Keratinocyte (primary cell): Measurements from ENCODE around the gene HIGD2B. TPM values are rescaled to one million over a fixed set of nuclear protein-coding genes. Genes with fewer than 3 reads are reported as not detected.

Source experiments
- DNase-seq: peaks from one replicate; pipeline ENCODE4 v3.0.0-alpha.2; 2011; ENCODE audit warnings: low read depth, missing footprints, low spot score
- FAIRE-seq: peaks from 2 replicates; lab custom pipeline; 2011; peaks lifted over from hg19 to GRCh38; lab: Jason Lieb, UNC
- H2AFZ ChIP-seq: 2 replicates; pipeline ENCODE4 v1.6.0; 2012; ENCODE audit warnings: low read length, control low read depth, inconsistent platforms; ENCODE audit not compliant: control insufficient read depth
- H3K27ac ChIP-seq: 2 replicates; pipeline ENCODE4 v1.5.1; 2011; ENCODE audit warnings: low read length; ENCODE audit not compliant: control insufficient read depth, insufficient read depth
- H3K27me3 ChIP-seq: 3 replicates; pipeline ENCODE4 v1.6.0; 2011; ENCODE audit warnings: low read length; ENCODE audit not compliant: control insufficient read depth, insufficient read depth; ENCODE audit errors: extremely low read depth
- H3K36me3 ChIP-seq, 2 experiments: 2 replicates in 1 of 2; 3 replicates in 1 of 2; pipeline ENCODE4 v1.5.1; 2011; ENCODE audit warnings: low read length in 2 of 2, mild to moderate bottlenecking in 1 of 2; ENCODE audit not compliant: control insufficient read depth in 2 of 2, insufficient read depth in 2 of 2; ENCODE audit errors: extremely low read depth in 1 of 2
- H3K4me1 ChIP-seq: 3 replicates; pipeline ENCODE4 v1.5.1; 2011; ENCODE audit warnings: low read length; ENCODE audit not compliant: control insufficient read depth, insufficient read depth; ENCODE audit errors: extremely low read depth
- H3K4me2 ChIP-seq: 3 replicates; pipeline ENCODE4 v1.6.0; 2011; ENCODE audit warnings: low read depth, low read length; ENCODE audit not compliant: control insufficient read depth, insufficient read depth; ENCODE audit errors: extremely low read depth
- H3K4me3 ChIP-seq, 3 experiments: fragments of 200-600 bp in 1 of 3; sonication (generic) in 1 of 3; 2 replicates in 2 of 3; 3 replicates in 1 of 3; pipeline ENCODE4 v1.5.1; 2011 to 2016; ENCODE audit warnings: low read length in 3 of 3, mild to moderate bottlenecking in 3 of 3, control low read depth in 2 of 3, inconsistent platforms in 1 of 3, low read depth in 1 of 3, mixed read lengths in 1 of 3, mixed run types in 1 of 3, moderate library complexity in 1 of 3; ENCODE audit not compliant: control insufficient read depth in 2 of 3, insufficient read depth in 2 of 3; ENCODE audit errors: extremely low read depth in 1 of 3
- H3K79me2 ChIP-seq: 2 replicates; pipeline ENCODE4 v1.6.0; 2012; ENCODE audit warnings: low read length; ENCODE audit not compliant: control insufficient read depth, insufficient read depth
- H3K9ac ChIP-seq: 3 replicates; pipeline ENCODE4 v1.6.0; 2011; ENCODE audit warnings: low read length; ENCODE audit not compliant: control insufficient read depth, insufficient read depth; ENCODE audit errors: extremely low read depth
- H3K9me1 ChIP-seq: 3 replicates; pipeline ENCODE4 v1.6.0; 2011; ENCODE audit warnings: low read length; ENCODE audit not compliant: control insufficient read depth, insufficient read depth; ENCODE audit errors: extremely low read depth
- H3K9me3 ChIP-seq: 2 replicates; pipeline ENCODE4 v1.5.1; 2012; ENCODE audit warnings: low read depth, low read length; ENCODE audit not compliant: control insufficient read depth
- H4K20me1 ChIP-seq: 3 replicates; pipeline ENCODE4 v1.6.0; 2011; ENCODE audit warnings: low read length; ENCODE audit not compliant: control insufficient read depth, insufficient read depth; ENCODE audit errors: extremely low read depth
- CTCF ChIP-seq, 3 experiments: IDR thresholded peaks in 1 of 3; conservative IDR thresholded peaks in 1 of 3; optimal IDR thresholded peaks in 1 of 3; 2 replicates in 2 of 3; 3 replicates in 1 of 3; pipeline versions ENCODE3 to v1.5.1; 2011; ENCODE audit warnings: low read length in 3 of 3, mild to moderate bottlenecking in 3 of 3, moderate library complexity in 2 of 3, control low read depth in 1 of 3, inconsistent platforms in 1 of 3; ENCODE audit not compliant: insufficient read depth in 2 of 3; ENCODE audit errors: extremely low read depth in 1 of 3
- EZH2 ChIP-seq: IDR thresholded peaks from one replicate; pipeline ENCODE4 v1.6.1; 2012; ENCODE audit warnings: inconsistent platforms, mild to moderate bottlenecking, low read length, moderate library complexity
- dilution Hi-C: fragments of 300-500 bp; cut with MboI; formaldehyde crosslinking; loops from one replicate; pipeline ENCODE4 v1.7.0; 2020; ENCODE audit warnings: low sequenced_read_pairs; ENCODE audit not compliant: extremely low pct_ligation_motif_present
- polyA minus RNA-seq, 3 experiments: library from RNA; depleted of rRNA, polyadenylated mRNA; stranded (reverse); fragments of >200 nt; gene quantifications; 1 replicate in 1 of 3; 2 replicates in 1 of 3; 3 replicates in 1 of 3; pipeline ENCODE4 v1.2.3, GENCODE V29; 2011
- polyA plus RNA-seq, 5 experiments: library from polyadenylated mRNA; depleted of rRNA in 3 of 5; stranded (reverse) in 3 of 5; stranded (forward) in 1 of 5; unstranded in 1 of 5; fragments of >200 nt; gene quantifications; 1 replicate in 1 of 5; 2 replicates in 3 of 5; 3 replicates in 1 of 5; pipeline versions ENCODE4 v1.2.1 to v1.2.3, GENCODE V29; 2011 to 2012; ENCODE audit warnings: missing spikeins in 2 of 5, low read depth in 1 of 5, low replicate concordance in 1 of 5

The HIGD2B gene
- polyA plus RNA-seq, result not detected in 3 replicates
- polyA plus RNA-seq (2011; ENCODE audit: low read depth), result not detected
- not detected in 2 replicates for polyA plus RNA-seq (2011; cell fraction: cytosol; rRNA removed)
- not detected in 2 replicates for polyA plus RNA-seq (2011; cell fraction: nucleus; rRNA removed)
- not detected in 2 replicates for polyA plus RNA-seq (2012; ENCODE audit: low replicate concordance)
- 1.0 TPM in 1 of 3 replicates, not detected in the others for polyA minus RNA-seq
- not detected for polyA minus RNA-seq (2011; cell fraction: cytosol; rRNA and poly(A)+ RNA removed)
- not detected in 2 replicates for polyA minus RNA-seq (2011; cell fraction: nucleus; rRNA and poly(A)+ RNA removed)

DNA sequence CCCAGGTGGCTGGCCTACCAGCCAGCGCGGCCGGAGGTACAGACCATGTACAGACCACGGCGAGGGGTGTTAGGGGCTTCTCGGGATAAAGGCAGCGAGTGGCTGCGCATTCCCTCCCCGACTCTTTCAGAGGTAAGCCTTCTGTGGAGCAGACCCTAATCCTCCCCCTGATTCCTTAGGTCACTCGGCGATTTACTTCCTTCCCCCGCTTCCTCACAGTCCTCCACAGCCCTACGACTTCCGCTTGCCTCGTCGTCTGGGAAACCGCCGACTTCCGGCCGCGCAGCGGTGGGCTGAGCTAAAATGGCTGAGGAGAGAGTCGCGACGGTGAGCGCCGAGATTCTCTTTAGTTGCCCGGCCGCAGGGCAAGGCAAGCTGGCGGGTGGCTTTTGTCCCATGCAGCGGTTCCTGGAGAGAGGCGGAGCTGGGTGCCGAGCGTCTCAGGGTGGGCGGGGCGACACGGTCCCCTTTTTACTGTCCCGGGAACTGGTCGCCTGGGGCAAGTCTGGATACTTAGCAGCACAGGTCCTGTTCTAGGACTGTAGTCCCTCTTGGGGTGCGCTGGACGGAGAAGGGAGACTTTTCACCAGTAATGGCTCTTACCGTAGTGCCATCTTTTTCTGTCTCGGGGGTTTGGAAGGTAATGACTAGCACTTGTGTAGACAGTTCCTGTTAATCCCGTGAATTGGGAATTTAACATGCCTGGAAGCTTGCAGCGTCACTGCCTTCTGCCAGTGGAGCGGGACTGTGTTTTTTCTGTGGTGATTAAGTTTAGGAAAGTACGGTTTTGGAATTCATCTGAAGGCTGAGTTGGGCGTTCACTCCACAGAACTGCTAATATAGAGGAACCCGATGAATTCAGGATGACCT lies at the start of gene HIGD2B, which contains the start of gene BBS4:
HIGD2B (minus strand) TSS at position 258 of the 870 bp plus-strand sequence. CDS start 9,808 bp downstream, outside the sequence.
BBS4 (plus strand) TSS at position 283 of the 870 bp plus-strand sequence; CDS start at position 304, 21 bp downstream.
- Histone ChIP-seq H3K4me2 (peak within 1 kb of the TSS; percentile 97), H3K9me1 (no peaks in the 10 kb centered on the region), H2AFZ (peak within 1 kb of the TSS; percentile 97), H3K36me3 (no peaks in the 10 kb centered on the region), H3K27me3 (no peaks in the 10 kb centered on the region), H3K9me3 (no peaks in the 10 kb centered on the region), H3K4me1 (peaks cover 4% of the 10 kb centered on the region), H4K20me1 (no peaks in the 10 kb centered on the region), H3K27ac (peak within 1 kb of the TSS; percentile 75), H3K79me2 (peaks cover 2% of the 10 kb centered on the region), H3K9ac (peak within 1 kb of the TSS; percentile 79), H3K4me3 (peak within 1 kb of the TSS; percentile 68 to 87 (median 78))
- DNase-seq (peak; percentile 46), FAIRE-seq (peak; percentile 39)
- dilution Hi-C loops, result no loop called here
- TF ChIP-seq CTCF (optimal IDR thresholded peaks at IDR 0.05 in 1 of 3, IDR thresholded peaks at IDR 0.05 in 1 of 3, conservative IDR thresholded peaks at IDR 0.05 in 1 of 3; ENCODE audit: extremely low read depth in 1 of 3, insufficient read depth in 2 of 3, low read length in 3 of 3), result no peak

DNA sequence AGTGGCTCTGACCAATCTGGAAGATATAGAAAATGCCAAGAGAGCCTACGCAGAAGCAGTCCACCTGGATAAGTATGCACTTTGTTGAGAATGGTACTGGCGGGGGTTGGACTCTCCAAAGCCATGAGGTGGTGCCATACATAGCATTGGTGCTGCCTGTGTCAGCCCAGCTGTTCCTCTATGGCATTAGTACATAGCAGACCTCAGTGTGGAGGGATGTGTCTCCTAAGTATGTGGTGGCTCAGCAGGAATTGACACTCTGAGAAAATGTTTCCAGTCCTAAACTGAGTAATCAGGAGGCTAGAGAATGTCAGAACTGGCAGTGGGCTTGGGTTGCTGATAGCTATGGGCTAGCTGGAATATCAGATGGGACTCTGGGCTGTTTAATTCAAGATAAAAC lies 49.1 kb upstream of the HIGD2B start:
- Histone ChIP-seq H3K36me3 (peaks cover 4 to 7% of the 10 kb centered on the region in 2 experiments), H3K4me1 (no peaks in the 10 kb centered on the region), H3K79me2 (no peaks in the 10 kb centered on the region), H3K27ac (no peak overlapping the region), H3K4me2 (no peak overlapping the region), H3K9me1 (peaks cover 2% of the 10 kb centered on the region), H3K27me3 (no peaks in the 10 kb centered on the region), H3K9ac (no peak overlapping the region), H2AFZ (no peak overlapping the region), H4K20me1 (no peaks in the 10 kb centered on the region), H3K4me3 (no peak overlapping the region), H3K9me3 (no peaks in the 10 kb centered on the region)
- dilution Hi-C loops, result no loop called here
- no peak for FAIRE-seq
- DNase-seq, result no peak
- TF ChIP-seq EZH2 (no peak), CTCF (optimal IDR thresholded peaks at IDR 0.05 in 1 of 3, IDR thresholded peaks at IDR 0.05 in 1 of 3, conservative IDR thresholded peaks at IDR 0.05 in 1 of 3; ENCODE audit: extremely low read depth in 1 of 3, insufficient read depth in 2 of 3, low read length in 3 of 3) (no peak)
